Fibroblast of villous mesenchyme (primary cell): ENCODE measurements around the gene METTL22. TPM values are rescaled to one million over a fixed set of nuclear protein-coding genes. Genes with fewer than 3 reads are reported as not detected.
A peak's percentile ranks its signal among the peaks of the same experiment; 100 is the strongest.

Experiments used
- DNase-seq: peaks from one replicate; pipeline ENCODE4 v3.0.0-alpha.2; 2010; ENCODE audit warnings: low read depth
- H3K4me3 ChIP-seq: 2 replicates; pipeline ENCODE4 v1.5.1; 2011; ENCODE audit warnings: low read depth, mild to moderate bottlenecking, low read length
- CTCF ChIP-seq: IDR thresholded peaks from 2 replicates; pipeline ENCODE4 v1.5.1; 2012; ENCODE audit warnings: low read depth, mild to moderate bottlenecking, low read length; ENCODE audit not compliant: insufficient read depth
- total RNA-seq: library from RNA; depleted of rRNA; stranded (reverse); fragments of >200 nt; gene quantifications from 2 replicates; pipeline ENCODE4 v1.2.3, GENCODE V29; 2012

Gene METTL22
- total RNA-seq, 1 donor: 22.5 TPM

GRCh38 chr16:8630255-8630953 lies 8.9 kb downstream of the METTL22 start:
- TF ChIP-seq CTCF: no peak

GRCh38 chr16:8631373-8631772 lies 9.9 kb downstream of the METTL22 start:
- TF ChIP-seq CTCF: no peak
- H3K4me3 ChIP-seq: no peak overlapping the region
- no peak for DNase-seq

More at GRCh38 chr16:8630255-8630953, 8.9 kb downstream of the METTL22 start:
- H3K4me3 ChIP-seq: no peak overlapping the region
- no peak for DNase-seq

- no peak for TF ChIP-seq CTCF
- DNase-seq: no peak
- H3K4me3 ChIP-seq: no peak overlapping the region
These were observed 10.4 kb downstream of the METTL22 start for GRCh38 chr16:8631818-8632465.

GRCh38 chr16:8632675-8633182 lies 11.2 kb downstream of the METTL22 start:
- no peak for DNase-seq
- H3K4me3 ChIP-seq: no peak overlapping the region
- no peak for TF ChIP-seq CTCF

- TF ChIP-seq CTCF: peak; percentile 49
- DNase-seq: no peak
- no peak overlapping the region for H3K4me3 ChIP-seq
These were observed 13.7 kb downstream of the METTL22 start for GRCh38 chr16:8634991-8635736.

GRCh38 chr16:8639694-8640093 lies 18.2 kb downstream of the METTL22 start:
- DNase-seq: no peak
- no peak overlapping the region for H3K4me3 ChIP-seq
- TF ChIP-seq CTCF: no peak
